Epithelial cell of proximal tubule (primary cell): ENCODE measurements around the gene EDN2. TPM values are rescaled to one million over a fixed set of nuclear protein-coding genes. Genes with fewer than 3 reads are reported as not detected.

ENCODE experiments used
- DNase-seq: peaks from one replicate; pipeline ENCODE4 v3.0.0-alpha.2; 2011; ENCODE audit warnings: low read depth
- H3K4me3 ChIP-seq: 2 replicates; pipeline ENCODE4 v1.5.1; 2011; ENCODE audit warnings: low read depth, mild to moderate bottlenecking, low read length
- total RNA-seq: library from RNA; depleted of rRNA; stranded (reverse); fragments of >200 nt; gene quantifications from 2 replicates; pipeline ENCODE4 v1.2.3, GENCODE V29; 2015
- TF ChIP-seq, protein P1 (sequence below): conservative IDR thresholded peaks from 2 replicates; pipeline ENCODE4 v1.5.1; 2012; ENCODE audit warnings: low read depth, mild to moderate bottlenecking, low read length

Gene EDN2
- total RNA-seq, 1 donor from 2014 or later: 6.3 TPM

DNA sequence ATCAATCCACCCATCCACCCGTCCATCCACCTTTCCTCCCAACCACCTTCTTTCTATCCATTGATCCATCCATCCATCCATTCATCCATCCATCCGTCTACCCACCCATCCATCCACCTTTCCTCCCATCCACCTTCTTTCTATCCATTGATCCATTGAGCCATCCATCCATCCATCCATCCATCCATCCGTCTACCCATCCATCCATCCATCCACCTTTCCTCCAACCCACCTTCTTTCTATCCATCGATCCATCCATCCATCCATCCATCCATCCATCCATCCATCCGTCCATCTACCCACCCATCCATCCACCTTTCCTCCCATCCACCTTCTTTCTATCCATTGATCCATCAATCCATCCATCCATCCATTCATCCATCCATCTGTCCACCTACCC lies 5.1 kb upstream of the EDN2 start:
- no peak for DNase-seq
- H3K4me3 ChIP-seq: no peak overlapping the region
- TF ChIP-seq, protein P1, sequence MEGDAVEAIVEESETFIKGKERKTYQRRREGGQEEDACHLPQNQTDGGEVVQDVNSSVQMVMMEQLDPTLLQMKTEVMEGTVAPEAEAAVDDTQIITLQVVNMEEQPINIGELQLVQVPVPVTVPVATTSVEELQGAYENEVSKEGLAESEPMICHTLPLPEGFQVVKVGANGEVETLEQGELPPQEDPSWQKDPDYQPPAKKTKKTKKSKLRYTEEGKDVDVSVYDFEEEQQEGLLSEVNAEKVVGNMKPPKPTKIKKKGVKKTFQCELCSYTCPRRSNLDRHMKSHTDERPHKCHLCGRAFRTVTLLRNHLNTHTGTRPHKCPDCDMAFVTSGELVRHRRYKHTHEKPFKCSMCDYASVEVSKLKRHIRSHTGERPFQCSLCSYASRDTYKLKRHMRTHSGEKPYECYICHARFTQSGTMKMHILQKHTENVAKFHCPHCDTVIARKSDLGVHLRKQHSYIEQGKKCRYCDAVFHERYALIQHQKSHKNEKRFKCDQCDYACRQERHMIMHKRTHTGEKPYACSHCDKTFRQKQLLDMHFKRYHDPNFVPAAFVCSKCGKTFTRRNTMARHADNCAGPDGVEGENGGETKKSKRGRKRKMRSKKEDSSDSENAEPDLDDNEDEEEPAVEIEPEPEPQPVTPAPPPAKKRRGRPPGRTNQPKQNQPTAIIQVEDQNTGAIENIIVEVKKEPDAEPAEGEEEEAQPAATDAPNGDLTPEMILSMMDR: no peak

DNA sequence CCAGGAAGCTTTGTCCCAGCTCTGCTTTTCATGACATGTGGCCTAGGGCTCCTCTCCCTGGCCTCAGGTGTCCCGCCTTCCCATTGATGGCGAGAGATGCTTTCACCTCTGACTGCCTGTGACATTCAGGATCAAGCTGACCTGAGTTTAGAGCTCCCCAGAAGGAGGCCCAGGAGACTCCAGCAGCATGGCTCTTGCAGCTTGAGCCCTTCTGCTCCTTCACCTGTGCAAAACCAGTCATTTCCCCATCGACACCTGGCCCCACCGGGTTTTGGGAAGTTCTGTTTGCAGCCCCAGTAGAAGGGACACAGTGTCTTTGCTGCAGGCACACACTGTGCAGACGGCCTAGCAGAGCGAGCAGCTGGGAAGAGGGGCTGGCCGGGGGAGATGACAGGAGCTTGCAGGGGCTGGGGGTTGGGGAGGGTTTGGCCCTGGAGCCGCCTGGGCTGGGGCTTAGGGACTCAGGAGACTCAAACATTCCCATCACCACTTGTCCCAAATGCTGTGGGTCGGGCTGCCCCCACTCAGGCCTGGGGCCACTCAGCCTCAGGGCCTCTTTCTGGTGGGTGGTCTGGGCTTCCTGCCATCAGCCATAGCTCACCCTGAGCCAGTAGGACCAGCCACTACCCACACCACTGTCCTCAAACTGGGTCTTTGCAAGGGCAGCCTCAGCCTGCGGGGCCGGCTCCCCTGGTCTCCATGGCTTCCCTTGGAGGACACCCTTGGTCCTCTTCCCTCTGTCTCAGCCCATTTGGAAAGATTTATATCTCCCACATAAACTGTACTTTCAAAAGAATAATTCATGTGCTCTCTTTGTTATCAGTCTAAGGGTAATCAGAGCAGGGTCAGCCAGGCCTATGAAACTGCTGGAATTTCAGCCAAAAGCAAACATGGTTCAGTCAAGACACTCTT lies 3.8 kb upstream of the EDN2 start:
- no peak for DNase-seq
- TF ChIP-seq, protein P1: no peak
- no peak overlapping the region for H3K4me3 ChIP-seq

DNA sequence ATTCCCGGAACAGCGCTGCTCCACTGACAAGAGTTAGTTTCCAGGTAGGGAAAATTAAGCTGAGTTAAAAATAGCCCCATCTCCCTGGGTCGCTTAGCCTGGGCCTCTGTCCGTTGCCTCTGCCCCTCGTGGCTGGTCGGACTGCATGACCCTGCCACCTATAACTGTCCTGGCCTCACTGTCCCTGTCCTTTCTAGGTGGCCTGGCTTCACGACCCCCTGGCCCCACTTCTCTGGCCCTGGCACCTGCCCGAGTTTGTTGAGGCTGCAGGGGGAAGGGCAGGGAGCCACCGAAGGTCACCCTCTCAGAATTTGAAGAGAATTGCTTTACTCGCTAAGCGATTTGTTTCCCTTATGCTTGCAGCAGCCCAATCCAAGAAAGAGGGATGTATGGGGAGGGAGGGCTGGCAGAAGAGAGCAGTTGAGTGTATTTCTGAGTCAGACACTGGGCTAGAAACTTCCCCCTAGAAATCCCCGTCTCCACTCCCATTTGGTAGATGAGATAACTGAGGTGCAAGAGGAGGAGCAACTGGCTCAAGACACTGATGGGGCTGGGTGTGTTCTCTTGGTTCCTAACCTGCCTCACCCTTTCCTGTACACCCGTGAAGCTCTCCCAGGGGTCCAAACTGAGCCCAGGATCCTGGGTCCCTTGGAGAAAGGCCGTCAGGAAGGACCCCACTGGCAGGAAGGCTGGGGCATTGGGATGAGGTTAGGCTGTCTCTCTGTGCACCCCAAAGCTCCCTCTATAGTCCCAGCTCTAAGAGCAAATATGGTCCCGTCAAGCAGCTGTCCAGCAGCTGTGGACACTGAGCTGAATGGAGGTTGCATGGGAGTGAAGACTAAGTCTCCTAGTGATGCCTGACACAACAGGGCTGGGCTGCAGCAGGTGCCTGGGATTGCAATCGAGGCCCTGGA lies 2.9 kb upstream of the EDN2 start:
- TF ChIP-seq, protein P1: no peak
- H3K4me3 ChIP-seq: no peak overlapping the region
- no peak for DNase-seq

DNA sequence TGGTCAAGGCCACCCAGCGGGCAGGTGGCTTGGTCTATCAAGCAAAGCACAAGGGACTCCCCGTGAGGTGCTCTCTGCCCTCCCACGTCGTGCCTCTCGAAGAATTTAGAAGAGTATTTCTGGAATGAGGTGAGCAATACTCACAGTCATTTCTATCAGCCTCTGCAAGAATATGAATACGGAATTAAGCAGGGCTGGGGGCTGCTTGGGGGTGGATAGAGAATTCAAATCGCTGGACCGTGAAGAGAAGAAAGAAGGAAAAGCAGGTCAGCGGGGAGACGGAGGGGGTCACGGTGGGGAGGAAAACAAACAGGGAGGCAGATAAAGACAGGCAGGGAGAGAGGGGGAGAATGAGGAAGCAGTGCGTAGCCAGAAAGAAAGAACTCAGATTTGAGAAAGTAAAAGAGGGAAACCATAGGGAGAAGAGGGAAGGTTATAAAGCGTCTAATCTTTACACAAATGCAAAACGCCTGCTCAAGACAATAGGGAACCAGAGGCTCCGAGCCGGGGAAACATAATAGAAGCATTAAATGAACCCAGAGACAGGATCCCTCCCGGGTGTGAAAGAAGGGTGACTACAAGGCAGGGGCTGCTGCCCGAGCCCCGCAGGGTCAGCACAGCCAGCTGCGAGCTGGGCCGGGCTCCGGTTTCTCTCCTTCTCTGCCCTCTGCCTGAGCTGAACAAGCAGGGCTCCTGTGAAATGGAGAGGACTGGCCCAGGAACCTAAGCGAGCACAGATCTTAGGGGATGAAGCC lies 2.1 kb upstream of the EDN2 start:
- TF ChIP-seq, protein P1: no peak
- DNase-seq: peak; percentile 86
- H3K4me3 ChIP-seq: no peak overlapping the region

DNA sequence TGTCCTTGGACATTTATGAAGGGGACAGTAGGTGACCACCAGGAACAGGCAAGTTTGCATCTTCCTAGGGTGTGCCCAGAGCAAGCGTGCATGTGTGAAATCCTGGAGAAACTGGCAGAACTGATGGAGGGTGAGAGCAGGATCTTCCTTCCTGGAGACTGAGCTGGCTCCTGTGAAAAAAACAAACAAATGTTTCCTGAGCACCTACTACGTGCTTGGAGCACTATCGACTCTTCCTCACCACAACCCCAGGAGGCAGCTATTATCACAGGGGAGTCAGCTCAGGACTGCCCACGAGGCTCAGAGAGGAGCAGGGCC lies 1.5 kb upstream of the EDN2 start:
- no peak for DNase-seq
- no peak overlapping the region for H3K4me3 ChIP-seq
- TF ChIP-seq, protein P1: no peak

DNA sequence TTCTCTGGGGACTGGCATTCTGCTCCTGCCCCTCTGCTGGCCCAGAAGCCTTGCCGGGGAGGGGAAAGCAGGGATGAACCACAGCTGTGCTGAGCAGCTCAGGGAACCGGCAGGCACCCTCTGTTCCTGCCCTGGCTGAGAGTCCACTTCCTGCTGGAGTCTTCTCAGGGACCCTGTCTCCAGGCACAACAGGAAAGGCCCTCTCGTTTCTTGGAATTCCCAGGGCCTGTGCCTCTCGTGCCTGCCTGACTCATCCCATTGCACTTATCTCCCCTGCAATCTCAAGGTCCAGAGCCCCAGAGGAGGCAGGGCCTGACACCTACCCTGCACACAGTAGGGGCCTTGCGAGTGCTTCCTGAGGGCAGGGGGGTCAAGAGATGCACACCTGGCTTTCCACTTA lies 1.1 kb upstream of the EDN2 start:
- DNase-seq: no peak
- no peak overlapping the region for H3K4me3 ChIP-seq
- TF ChIP-seq, protein P1: no peak
